Hematopoietic multipotent progenitor cell treated with erythropoietin and hydrocortisone succinate and interleukin-3 and kit ligand, for 6 days (in vitro differentiated cells): ENCODE measurements around the gene OR6A2.

Source experiments
- DNase-seq: peaks from one replicate; pipeline ENCODE4 v3.0.0-alpha.2; 2015

The OR6A2 gene

DNA sequence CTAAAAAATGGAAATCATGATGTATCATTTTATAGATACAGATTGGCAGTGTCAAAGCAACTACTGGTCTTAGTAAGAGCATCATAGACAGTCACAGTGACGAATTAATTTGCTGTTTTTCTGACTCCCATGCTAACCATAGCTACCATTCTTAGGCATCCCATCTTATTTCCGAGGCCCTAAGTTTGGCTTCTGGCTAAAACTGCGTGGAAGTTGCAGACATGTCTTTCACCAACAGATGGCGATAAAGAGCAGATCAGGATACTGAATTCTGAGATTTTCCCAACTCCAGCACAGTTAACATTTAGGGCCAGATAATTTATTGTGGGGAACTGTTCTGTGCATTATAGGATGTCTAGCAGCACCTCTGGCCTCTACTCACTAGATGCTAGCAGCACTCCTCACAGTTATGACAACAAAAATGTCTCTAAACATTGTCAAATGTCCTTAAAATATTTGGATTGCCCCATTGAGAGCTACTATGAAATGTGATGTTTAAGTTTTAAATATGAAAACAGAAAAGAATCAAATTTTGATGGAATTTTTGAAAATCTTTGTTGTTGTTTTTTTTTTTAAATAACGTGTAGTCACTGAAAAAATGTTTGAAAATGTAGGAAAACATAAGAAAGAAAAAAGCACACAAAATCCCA, 44.1 kb downstream of the OR6A2 start:
- peak; percentile 67 for DNase-seq

GRCh38 chr11:6747097-6747668, 52.3 kb downstream of the OR6A2 start:
- DNase-seq: peak; percentile 61

DNA sequence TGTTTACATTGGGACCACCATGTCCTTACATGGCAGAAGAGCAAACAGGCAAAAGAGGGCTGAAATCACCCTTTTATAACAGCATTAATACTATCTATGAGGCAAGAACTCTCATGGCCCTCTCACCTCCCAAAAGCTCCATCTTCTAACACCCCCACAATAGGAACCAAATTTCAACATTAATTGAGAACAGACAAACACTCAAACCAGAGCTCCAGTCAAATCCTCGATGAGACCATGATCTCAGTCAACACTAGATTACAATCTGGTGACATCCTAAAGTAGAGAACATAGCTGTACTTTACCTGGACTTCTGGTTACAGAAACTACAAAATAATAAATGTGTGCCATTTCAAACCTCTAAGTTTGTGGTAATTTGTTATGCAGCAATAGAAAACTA, 52.9 kb downstream of the OR6A2 start:
- DNase-seq: no peak

DNA sequence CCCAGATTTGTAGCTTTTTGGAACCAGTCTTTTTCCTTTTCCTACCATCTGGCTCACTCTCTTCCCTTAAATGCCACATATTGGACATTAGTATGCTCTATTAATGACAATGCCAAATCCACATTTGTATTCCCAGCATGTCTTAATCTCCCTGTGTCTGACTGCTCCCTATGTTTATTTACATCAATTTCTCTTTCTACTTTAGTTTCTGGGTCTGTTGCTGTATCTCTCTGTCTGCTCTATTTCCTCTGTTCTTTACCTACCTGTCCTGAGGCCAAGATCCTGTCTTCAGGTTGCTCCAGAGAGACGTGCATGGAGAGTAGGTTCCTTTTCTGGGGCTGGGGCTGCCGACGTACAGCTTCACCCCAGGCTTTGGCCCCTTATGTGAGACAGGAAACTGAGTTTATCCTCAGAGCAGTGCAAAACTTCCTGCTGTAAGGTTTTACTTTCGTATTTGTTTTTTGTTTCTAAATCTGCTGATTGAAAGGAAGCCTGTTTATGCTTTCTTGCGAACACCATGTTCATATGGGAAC, 53.3 kb downstream of the OR6A2 start:
- peak; percentile 32 for DNase-seq

- DNase-seq: peak; percentile 61
These were observed 53.9 kb downstream of the OR6A2 start for GRCh38 chr11:6745465-6746015.

GRCh38 chr11:6745018-6745417, 54.5 kb downstream of the OR6A2 start:
- no peak for DNase-seq

DNA sequence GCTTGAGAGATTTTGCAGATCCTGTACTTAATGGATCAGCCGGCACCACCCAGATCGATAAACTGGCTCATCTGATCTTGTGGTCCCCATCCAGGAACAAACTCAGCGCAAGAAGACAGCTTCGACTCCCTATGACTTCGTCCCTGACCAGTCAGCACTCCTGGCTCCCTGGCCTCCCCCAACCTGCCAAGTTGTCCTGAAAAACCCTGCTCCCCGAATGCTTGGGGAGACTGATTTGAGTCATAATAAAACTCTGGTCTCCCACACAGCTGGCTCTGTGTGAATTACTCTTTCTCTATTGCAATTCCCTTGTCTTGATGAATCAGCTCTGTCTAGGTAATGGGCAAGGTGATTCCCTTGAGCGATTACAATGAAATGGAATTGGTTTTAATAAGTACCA, 57.2 kb downstream of the OR6A2 start:
- no peak for DNase-seq
